Chondrocyte (in vitro differentiated cells): ENCODE data around the gene AFF2. TPM values are rescaled to one million over a fixed set of nuclear protein-coding genes. Genes with fewer than 3 reads are reported as not detected.

Source experiments
- DNase-seq: peaks from one replicate; pipeline ENCODE4 v3.0.0; 2021; ENCODE audit warnings: mixed read lengths, low spot score
- H3K27ac Mint-ChIP-seq: one replicate; pipeline ENCODE4 v1.8.0; 2021; ENCODE audit warnings: mild to moderate bottlenecking, moderate library complexity, mixed read lengths; ENCODE audit not compliant: unreplicated experiment
- H3K27me3 Mint-ChIP-seq: 2 replicates; pipeline ENCODE4 v1.8.0; 2021; ENCODE audit warnings: low read depth, mixed read lengths
- H3K36me3 Mint-ChIP-seq: 2 replicates; pipeline ENCODE4 v1.8.0; 2021; ENCODE audit warnings: low read depth, mixed read lengths
- H3K4me1 Mint-ChIP-seq: 2 replicates; pipeline ENCODE4 v1.8.0; 2021; ENCODE audit warnings: low read depth, mild to moderate bottlenecking, mixed read lengths
- H3K4me3 Mint-ChIP-seq: one replicate; pipeline ENCODE4 v1.8.0; 2021; ENCODE audit warnings: mild to moderate bottlenecking, moderate library complexity, mixed read lengths; ENCODE audit not compliant: unreplicated experiment
- H3K9me3 Mint-ChIP-seq: 2 replicates; pipeline ENCODE4 v1.8.0; 2021; ENCODE audit warnings: low read depth, mixed read lengths
- CTCF ChIP-seq: fragments of 200-600 bp; sonication (generic); IDR thresholded peaks from 2 replicates; pipeline ENCODE4 v1.5.0; 2021; ENCODE audit warnings: antibody characterized with exemption, mild to moderate bottlenecking, moderate library complexity
- total RNA-seq: library from RNA; stranded (reverse); gene quantifications from 3 replicates; pipeline ENCODE4 v1.2.1, GENCODE V29; 2021

AFF2 gene
- total RNA-seq, 1 donor from 2014 or later = 22.4 TPM

- no peak for DNase-seq
- Mint-ChIP-seq H3K27ac (no peak overlapping the region), H3K4me3 (no peak overlapping the region), H3K4me1 (peaks cover 8% of the 10 kb centered on the region), H3K9me3 (peaks cover 7% of the 10 kb centered on the region), H3K27me3 (no peaks in the 10 kb centered on the region), H3K36me3 (no peaks in the 10 kb centered on the region)
- no peak for TF ChIP-seq CTCF
Measured at GRCh38 chrX:148933881-148934280, 433.5 kb downstream of the AFF2 start.

- Mint-ChIP-seq H3K4me3 (no peak overlapping the region), H3K9me3 (peaks cover 14% of the 10 kb centered on the region), H3K36me3 (no peaks in the 10 kb centered on the region), H3K27ac (no peak overlapping the region), H3K4me1 (peaks cover 14% of the 10 kb centered on the region), H3K27me3 (no peaks in the 10 kb centered on the region)
- TF ChIP-seq CTCF = no peak
- DNase-seq = no peak
Measured at GRCh38 chrX:148938348-148938747, 437.9 kb downstream of the AFF2 start.

GRCh38 chrX:148940411-148940996 lies 440.1 kb downstream of the AFF2 start:
- Mint-ChIP-seq H3K36me3 (no peaks in the 10 kb centered on the region), H3K4me3 (no peak overlapping the region), H3K9me3 (peaks cover 23% of the 10 kb centered on the region), H3K4me1 (peaks cover 14% of the 10 kb centered on the region), H3K27ac (no peak overlapping the region), H3K27me3 (no peaks in the 10 kb centered on the region)
- DNase-seq = no peak
- no peak for TF ChIP-seq CTCF

GRCh38 chrX:148942754-148943153 lies 442.3 kb downstream of the AFF2 start:
- no peak for DNase-seq
- H3K27me3 Mint-ChIP-seq = no peaks in the 10 kb centered on the region
- no peak overlapping the region for H3K27ac Mint-ChIP-seq
- H3K9me3 Mint-ChIP-seq = peaks cover 24% of the 10 kb centered on the region
- H3K4me3 Mint-ChIP-seq = no peak overlapping the region
- peaks cover 14% of the 10 kb centered on the region for H3K4me1 Mint-ChIP-seq
- no peaks in the 10 kb centered on the region for H3K36me3 Mint-ChIP-seq
- no peak for TF ChIP-seq CTCF

GRCh38 chrX:148947399-148947975 lies 447.1 kb downstream of the AFF2 start:
- Mint-ChIP-seq H3K36me3 (no peaks in the 10 kb centered on the region), H3K4me1 (peaks cover 9% of the 10 kb centered on the region), H3K27ac (no peak overlapping the region), H3K4me3 (no peak overlapping the region), H3K27me3 (no peaks in the 10 kb centered on the region), H3K9me3 (peaks cover 19% of the 10 kb centered on the region)
- no peak for DNase-seq
- TF ChIP-seq CTCF = no peak
